Endothelial cell of umbilical vein (primary cell): ENCODE results near the gene BIN2. TPM values are rescaled to one million over a fixed set of nuclear protein-coding genes. Genes with fewer than 3 reads are reported as not detected.

ENCODE experiments used
- BruUV-seq: library from RNA; stranded (reverse); fragments of 400-500 nt; replicated peaks from 2 replicates; lab custom pipeline; 2021; lab: Mats Ljungman, UMichigan
- CTCF ChIA-PET: fragments of 300-600, 350-600 bp; sonication (Branson Sonifier 250); formaldehyde crosslinking; loops from one replicate; lab custom pipeline; 2021; ENCODE audit warnings: antibody characterized with exemption, inconsistent platforms; lab: Charles Lee
- POLR2A ChIA-PET: fragments of 300-600, 350-600 bp; sonication (Branson Sonifier 250); formaldehyde crosslinking; loops from one replicate; lab custom pipeline; 2021; ENCODE audit warnings: antibody characterized with exemption, inconsistent platforms; lab: Charles Lee
- DNase-seq: peaks from one replicate; pipeline ENCODE4 v3.0.0-alpha.2; 2011; ENCODE audit warnings: low read depth, low spot score
- FAIRE-seq: peaks from 2 replicates; lab custom pipeline; 2011; peaks lifted over from hg19 to GRCh38; lab: Jason Lieb, UNC
- H2AFZ ChIP-seq: 2 replicates; pipeline ENCODE4 v1.6.0; 2012; ENCODE audit warnings: low read depth, low read length, control low read depth, inconsistent platforms
- H3K27ac ChIP-seq: 2 replicates; pipeline ENCODE4 v1.5.1; 2011; ENCODE audit warnings: low read depth, mild to moderate bottlenecking, control low read depth, low read length, moderate library complexity; ENCODE audit not compliant: insufficient read depth
- H3K27me3 ChIP-seq, 2 experiments: 2 replicates each; pipeline versions ENCODE4 v1.6.0 to v1.6.1; 2011; ENCODE audit warnings: low read length in 2 of 2, mixed read lengths in 1 of 2; ENCODE audit not compliant: control insufficient read depth in 2 of 2, insufficient read depth in 2 of 2
- H3K36me3 ChIP-seq, 2 experiments: 2 replicates in 1 of 2; 3 replicates in 1 of 2; pipeline ENCODE4 v1.5.1; 2011; ENCODE audit warnings: low read length in 2 of 2, mild to moderate bottlenecking in 1 of 2, moderate library complexity in 1 of 2; ENCODE audit not compliant: control insufficient read depth in 2 of 2, insufficient read depth in 2 of 2; ENCODE audit errors: extremely low read depth in 1 of 2
- H3K4me1 ChIP-seq: 3 replicates; pipeline ENCODE4 v1.5.1; 2011; ENCODE audit warnings: mild to moderate bottlenecking, low read length; ENCODE audit not compliant: control insufficient read depth, insufficient read depth; ENCODE audit errors: extremely low read depth
- H3K4me2 ChIP-seq: 2 replicates; pipeline ENCODE4 v1.6.1; 2011; ENCODE audit warnings: low read length, control low read depth, mixed read lengths; ENCODE audit not compliant: insufficient read depth
- H3K4me3 ChIP-seq, 3 experiments: fragments of 200-600 bp in 1 of 3; sonication (generic), shearing (Covaris generic) in 1 of 3; replicated peaks in 1 of 3; 2 replicates each; pipeline ENCODE4 v1.5.1; 2011 to 2016; ENCODE audit warnings: control low read depth in 3 of 3, low read length in 3 of 3, mild to moderate bottlenecking in 2 of 3, inconsistent platforms in 1 of 3, low read depth in 1 of 3, moderate library complexity in 1 of 3; ENCODE audit not compliant: insufficient read depth in 1 of 3
- H3K79me2 ChIP-seq: 2 replicates; pipeline ENCODE4 v1.6.0; 2012; ENCODE audit warnings: low read length, inconsistent platforms; ENCODE audit not compliant: control insufficient read depth, insufficient read depth
- H3K9ac ChIP-seq: replicated peaks from 2 replicates; pipeline ENCODE3; 2011; ENCODE audit warnings: low read length, control low read depth; ENCODE audit not compliant: insufficient read depth; ENCODE audit errors: extremely low read depth
- H3K9me1 ChIP-seq: replicated peaks from 3 replicates; pipeline ENCODE4 v1.6.0; 2011; ENCODE audit warnings: mild to moderate bottlenecking, low read length; ENCODE audit not compliant: control insufficient read depth, insufficient read depth; ENCODE audit errors: extremely low read depth
- H3K9me3 ChIP-seq: replicated peaks from 2 replicates; pipeline ENCODE4 v1.5.1; 2012; ENCODE audit warnings: low read length, inconsistent platforms; ENCODE audit not compliant: control insufficient read depth, insufficient read depth
- H4K20me1 ChIP-seq: replicated peaks from 2 replicates; pipeline ENCODE3; 2011; ENCODE audit warnings: mild to moderate bottlenecking, low read length; ENCODE audit not compliant: control insufficient read depth, insufficient read depth; ENCODE audit errors: extremely low read depth
- CTCF ChIP-seq, 2 donors: IDR thresholded peaks; 1 replicate in 1 of 2; 2 replicates in 1 of 2; pipeline ENCODE4 v1.5.1; 2011; ENCODE audit warnings: low read length in 2 of 2, mild to moderate bottlenecking in 2 of 2, moderate library complexity in 2 of 2, control low read depth in 1 of 2, inconsistent platforms in 1 of 2, low read depth in 1 of 2; ENCODE audit not compliant: insufficient read depth in 1 of 2; ENCODE audit errors: extremely low read depth in 1 of 2
- EZH2 ChIP-seq: IDR thresholded peaks from 2 replicates; pipeline ENCODE4 v1.6.1; 2012; ENCODE audit warnings: borderline replicate concordance, low read depth, mild to moderate bottlenecking, moderate library complexity, low read length, inconsistent platforms; ENCODE audit not compliant: severe bottlenecking
- dilution Hi-C: fragments of 300-500 bp; cut with MboI; formaldehyde crosslinking; loops from one replicate; pipeline ENCODE4 v1.15.0; 2019; ENCODE audit warnings: low sequenced_read_pairs; ENCODE audit not compliant: extremely low pct_ligation_motif_present
- intact Hi-C: fragments of 100-400 bp; cut with micrococcal nuclease; formaldehyde crosslinking; loops from one replicate; pipeline ENCODE4 v1.10.0; 2022
- polyA plus RNA-seq, 4 experiments: library from polyadenylated mRNA; depleted of rRNA in 3 of 4; stranded (reverse) in 3 of 4; unstranded in 1 of 4; fragments of >200 nt; gene quantifications; 2 replicates each; pipeline versions ENCODE4 v1.2.1 to v1.2.3, GENCODE V29; 2011 to 2012; ENCODE audit warnings: missing spikeins in 1 of 4
- total RNA-seq: library from RNA; stranded (reverse); gene quantifications from 2 replicates; pipeline ENCODE4 v1.2.3, GENCODE V29; 2021

The BIN2 gene
- total and polyA plus RNA-seq, 2 donors (not counting 3 experiments of a cell fraction or from before 2014, with no cell fraction given) = not detected

DNA sequence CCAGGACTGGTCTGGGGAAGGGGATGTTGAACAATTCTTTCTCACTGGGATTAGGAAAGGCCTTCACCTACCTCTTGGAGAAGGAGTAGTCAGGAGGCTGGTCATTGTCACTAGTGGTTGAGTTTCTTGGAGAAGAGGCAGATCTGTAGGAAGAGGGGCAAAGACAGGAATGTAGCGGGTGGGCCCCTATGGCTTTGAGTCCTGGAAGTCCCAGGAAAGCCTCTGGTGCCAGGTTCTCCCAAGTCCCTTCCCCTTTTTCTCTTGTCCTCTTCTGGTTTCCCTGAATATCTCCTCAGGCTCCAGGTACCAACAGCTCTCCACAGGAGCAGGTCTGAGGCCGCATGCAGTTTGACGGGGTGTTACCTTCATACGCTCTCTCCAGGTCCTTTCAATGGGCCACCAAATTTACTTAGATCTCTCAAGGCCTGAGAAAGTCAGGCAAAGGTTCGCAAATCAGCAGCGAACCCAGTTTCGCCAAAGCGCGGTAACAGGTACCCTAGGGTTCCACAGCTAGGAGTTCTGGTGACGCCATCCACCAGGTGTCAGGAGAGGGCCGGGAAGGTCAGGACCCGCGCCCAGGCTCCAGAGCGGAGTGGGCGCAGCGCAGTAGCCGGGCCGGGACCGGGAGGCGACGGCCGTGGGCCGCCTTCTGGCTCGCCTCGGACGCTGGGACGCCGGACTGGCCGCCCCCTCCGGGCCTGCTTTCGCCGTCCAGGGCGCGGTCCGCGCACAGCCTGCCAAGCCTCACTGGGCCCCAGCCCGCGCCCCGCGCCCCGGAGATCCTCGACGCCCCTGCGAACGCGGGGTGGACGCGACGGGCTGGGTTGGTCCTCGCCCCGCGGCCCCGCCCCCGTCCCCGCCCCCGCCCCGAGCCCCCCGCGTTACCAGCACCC is 54.6 kb downstream of the BIN2 start:
- H3K9ac ChIP-seq = peak overlapping the region; percentile 56

More for the DNA sequence above, 54.6 kb downstream of the BIN2 start:
- peaks cover 29% of the 10 kb centered on the region for H3K79me2 ChIP-seq
- peak overlapping the region; percentile 83 for H3K4me2 ChIP-seq
- POLR2A ChIA-PET = no interaction called here
- no peaks in the 10 kb centered on the region for H3K9me1 ChIP-seq
- dilution Hi-C loops = no loop called here
- TF ChIP-seq EZH2 (no peak), CTCF (IDR thresholded peaks at IDR 0.05; ENCODE audit: extremely low read depth in 1 of 2, insufficient read depth in 1 of 2, low read depth in 1 of 2, low read length in 2 of 2) (peak in 1 of 2 donors; percentile 3)
- no peak overlapping the region for H3K27ac ChIP-seq
- H3K36me3 ChIP-seq = no peaks in the 10 kb centered on the region
- H3K27me3 ChIP-seq = no peaks in the 10 kb centered on the region
- CTCF ChIA-PET = interaction anchor here (0.5 to 3.8 kb wide), 2 partner anchors 53 to 72 kb away, joined by 3 to 35 read pairs; no protein-coding TSS in a partner anchor
- FAIRE-seq (peak; percentile 49), DNase-seq (peak; percentile 21)
- H4K20me1 ChIP-seq = no peaks in the 10 kb centered on the region
- intact Hi-C loops = loop anchor here (1.0 to 5.0 kb wide), 3 partner anchors 52 to 187 kb away; partner anchors contain the start of genes CSRNP2 and POU6F1
- no peaks in the 10 kb centered on the region for H3K9me3 ChIP-seq
- peaks cover 19% of the 10 kb centered on the region for H3K4me1 ChIP-seq
- peak overlapping the region; percentile 54 for H2AFZ ChIP-seq
- H3K4me3 ChIP-seq = peak overlapping the region; percentile 27 to 92 (median 47)
- BruUV-seq = TSS peak; percentile 16
